Parathyroid adenoma (tissue), 2 donors: ENCODE results near the gene RAB21.

Experiments used
- H2AFZ ChIP-seq: fragments of 300-600 bp; sonication (generic); one replicate; pipeline ENCODE4 v1.7.0; 2017; ENCODE audit warnings: antibody characterized with exemption, mild to moderate bottlenecking
- H3K27ac ChIP-seq: fragments of 300-600 bp; sonication (generic); one replicate; pipeline ENCODE4 v1.7.0; 2017
- H3K27me3 ChIP-seq: fragments of 300-600 bp; sonication (generic); one replicate; pipeline ENCODE4 v1.7.0; 2017; ENCODE audit warnings: low read length; ENCODE audit not compliant: control insufficient read depth, insufficient read depth
- H3K36me3 ChIP-seq: fragments of 300-600 bp; sonication (generic); one replicate; pipeline ENCODE4 v1.7.0; 2017; ENCODE audit warnings: low read length; ENCODE audit not compliant: control insufficient read depth, insufficient read depth
- H3K4me1 ChIP-seq: fragments of 300-600 bp; sonication (generic); one replicate; pipeline ENCODE4 v1.7.0; 2017; ENCODE audit warnings: control low read depth
- H3K4me2 ChIP-seq: fragments of 300-600 bp; sonication (generic); one replicate; pipeline ENCODE4 v1.7.0; 2017; ENCODE audit warnings: low read length
- H3K4me3 ChIP-seq: fragments of 300-600 bp; sonication (generic); one replicate; pipeline ENCODE4 v1.7.0; 2017; ENCODE audit warnings: low read depth, low read length
- H3K79me2 ChIP-seq: fragments of 300-600 bp; sonication (generic); one replicate; pipeline ENCODE4 v1.7.0; 2017; ENCODE audit warnings: control low read depth
- H3K9ac ChIP-seq: fragments of 300-600 bp; sonication (generic); one replicate; pipeline ENCODE4 v1.7.0; 2017; ENCODE audit warnings: mild to moderate bottlenecking
- H3K9me3 ChIP-seq: fragments of 300-600 bp; sonication (generic); one replicate; pipeline ENCODE4 v1.7.0; 2017; ENCODE audit warnings: low read length; ENCODE audit not compliant: control insufficient read depth
- CTCF ChIP-seq: fragments of 300-600 bp; sonication (generic); IDR thresholded peaks from one replicate; pipeline ENCODE4 v1.7.0; 2017; ENCODE audit warnings: antibody characterized with exemption, mild to moderate bottlenecking
- donor health status: primary hyperparathyroidism.

The RAB21 gene

DNA sequence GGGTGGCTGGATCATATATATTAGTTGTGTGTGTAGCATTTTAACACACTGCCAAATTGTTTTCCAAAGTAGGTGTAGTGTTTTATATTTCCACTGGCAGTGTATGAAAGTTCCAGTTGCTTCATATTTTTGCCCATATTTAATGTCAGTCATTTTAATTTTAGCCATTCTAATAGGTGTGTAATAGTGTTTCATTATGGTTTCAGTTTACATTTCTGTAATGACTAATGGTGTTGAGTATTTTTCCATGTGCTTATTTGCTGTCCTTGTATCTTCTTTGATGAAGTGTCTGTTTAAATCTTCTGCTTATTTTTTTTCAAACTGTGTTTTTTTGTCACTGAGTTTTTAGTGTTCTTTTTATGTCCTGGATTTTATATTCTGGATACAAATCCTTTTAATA is 93.5 kb downstream of the RAB21 start:
- Histone ChIP-seq H3K9me3 (no peaks in the 10 kb centered on the region), H3K9ac (no peak overlapping the region), H3K79me2 (peaks cover 61% of the 10 kb centered on the region), H3K4me3 (no peak overlapping the region), H3K4me1 (peaks cover 5% of the 10 kb centered on the region), H2AFZ (no peak overlapping the region), H3K4me2 (no peak overlapping the region), H3K27ac (no peak overlapping the region), H3K27me3 (no peaks in the 10 kb centered on the region), H3K36me3 (no peaks in the 10 kb centered on the region)
- TF ChIP-seq CTCF, result no peak

GRCh38 chr12:71849109-71849851 is 94.6 kb downstream of the RAB21 start:
- Histone ChIP-seq H3K4me3 (no peak overlapping the region), H3K27ac (no peak overlapping the region), H3K9ac (no peak overlapping the region), H3K36me3 (no peaks in the 10 kb centered on the region), H2AFZ (no peak overlapping the region), H3K4me2 (no peak overlapping the region), H3K4me1 (peaks cover 2% of the 10 kb centered on the region), H3K9me3 (no peaks in the 10 kb centered on the region), H3K27me3 (no peaks in the 10 kb centered on the region), H3K79me2 (peaks cover 63% of the 10 kb centered on the region)
- TF ChIP-seq CTCF, result no peak
